HEK293T (cell line): Measurements from ENCODE around the gene GIPC1.
A peak's percentile ranks its signal among the peaks of the same experiment; 100 is the strongest.

Source experiments
- CTCF ChIA-PET: fragments of 350-600 bp; formaldehyde crosslinking; extraction: SDS; loops from one replicate; lab custom pipeline; 2021; ENCODE audit warnings: antibody characterized with exemption, inconsistent platforms; lab: Yijun Ruan, JAX
- POLR2A ChIA-PET: fragments of 350-600 bp; formaldehyde crosslinking; extraction: SDS; loops from one replicate; lab custom pipeline; 2020; ENCODE audit warnings: antibody characterized with exemption, inconsistent platforms; lab: Yijun Ruan, JAX
- DNase-seq: peaks from one replicate; pipeline ENCODE4 v3.0.0; 2012; ENCODE audit warnings: mixed read lengths; ENCODE audit errors: extremely low spot score
- ARNT ChIP-seq: fragments of 450-650 bp; IDR thresholded peaks from 2 replicates; pipeline ENCODE4 v1.6.1; 2017; ENCODE audit warnings: mild to moderate bottlenecking
- BHLHE40 ChIP-seq: fragments of 450-650 bp; IDR thresholded peaks from 2 replicates; pipeline ENCODE4 v1.6.1; 2016; ENCODE audit warnings: mild to moderate bottlenecking, moderate library complexity, borderline replicate concordance
- CTBP1 ChIP-seq: fragments of 450-650 bp; IDR thresholded peaks from 2 replicates; pipeline ENCODE4 v1.6.1; 2016; ENCODE audit warnings: borderline replicate concordance
- ELF4 ChIP-seq: fragments of 450-650 bp; IDR thresholded peaks from 2 replicates; pipeline ENCODE4 v1.6.1; 2017; ENCODE audit warnings: antibody characterized with exemption
- FOXA1 ChIP-seq: fragments of 450-650 bp; IDR thresholded peaks from 2 replicates; pipeline ENCODE4 v1.6.1; 2016; ENCODE audit warnings: mild to moderate bottlenecking
- FOXK2 ChIP-seq: fragments of 450-650 bp; IDR thresholded peaks from 2 replicates; pipeline ENCODE4 v1.6.1; 2016; ENCODE audit warnings: mild to moderate bottlenecking
- FOXM1 ChIP-seq: fragments of 450-650 bp; IDR thresholded peaks from 2 replicates; pipeline ENCODE4 v1.6.1; 2017; ENCODE audit warnings: mild to moderate bottlenecking, borderline replicate concordance
- HDGF ChIP-seq: fragments of 450-650 bp; IDR thresholded peaks from 2 replicates; pipeline ENCODE4 v1.6.1; 2017; ENCODE audit warnings: antibody characterized with exemption, borderline replicate concordance
- L3MBTL2 ChIP-seq: fragments of 450-650 bp; conservative IDR thresholded peaks from 2 replicates; pipeline ENCODE4 v1.6.1; 2016; ENCODE audit warnings: mild to moderate bottlenecking
- LEF1 ChIP-seq: fragments of 450-650 bp; IDR thresholded peaks from 2 replicates; pipeline ENCODE4 v1.6.1; 2017; ENCODE audit warnings: mild to moderate bottlenecking, borderline replicate concordance
- NFRKB ChIP-seq: fragments of 450-650 bp; IDR thresholded peaks from 2 replicates; pipeline ENCODE4 v1.6.1; 2016; ENCODE audit warnings: mild to moderate bottlenecking, moderate library complexity
- PKNOX1 ChIP-seq: fragments of 450-650 bp; IDR thresholded peaks from 2 replicates; pipeline ENCODE4 v1.6.1; 2016
- SP1 ChIP-seq: fragments of 450-650 bp; IDR thresholded peaks from 2 replicates; pipeline ENCODE4 v1.6.1; 2017
- SUZ12 ChIP-seq: fragments of 450-650 bp; IDR thresholded peaks from 2 replicates; pipeline ENCODE4 v1.6.1; 2016; ENCODE audit warnings: mild to moderate bottlenecking
- TARDBP ChIP-seq: fragments of 450-650 bp; IDR thresholded peaks from 2 replicates; pipeline ENCODE4 v1.6.1; 2016
- ZNF384 ChIP-seq: fragments of 450-650 bp; IDR thresholded peaks from 2 replicates; pipeline ENCODE4 v1.6.1; 2016

GIPC1 gene

GRCh38 chr19:14519860-14520407 is 24.0 kb upstream of the GIPC1 start:
- no peak for DNase-seq
- POLR2A ChIA-PET, result interaction anchor here (1.2 to 1.4 kb wide), 2 partner anchors 13 to 34 kb away, joined by 3 read pairs; no protein-coding TSS in a partner anchor
- TF ChIP-seq SUZ12 (no peak), PKNOX1 (no peak), CTBP1 (no peak), FOXK2 (no peak), FOXA1 (no peak), ARNT (no peak)
- CTCF ChIA-PET, result no interaction called here

DNA sequence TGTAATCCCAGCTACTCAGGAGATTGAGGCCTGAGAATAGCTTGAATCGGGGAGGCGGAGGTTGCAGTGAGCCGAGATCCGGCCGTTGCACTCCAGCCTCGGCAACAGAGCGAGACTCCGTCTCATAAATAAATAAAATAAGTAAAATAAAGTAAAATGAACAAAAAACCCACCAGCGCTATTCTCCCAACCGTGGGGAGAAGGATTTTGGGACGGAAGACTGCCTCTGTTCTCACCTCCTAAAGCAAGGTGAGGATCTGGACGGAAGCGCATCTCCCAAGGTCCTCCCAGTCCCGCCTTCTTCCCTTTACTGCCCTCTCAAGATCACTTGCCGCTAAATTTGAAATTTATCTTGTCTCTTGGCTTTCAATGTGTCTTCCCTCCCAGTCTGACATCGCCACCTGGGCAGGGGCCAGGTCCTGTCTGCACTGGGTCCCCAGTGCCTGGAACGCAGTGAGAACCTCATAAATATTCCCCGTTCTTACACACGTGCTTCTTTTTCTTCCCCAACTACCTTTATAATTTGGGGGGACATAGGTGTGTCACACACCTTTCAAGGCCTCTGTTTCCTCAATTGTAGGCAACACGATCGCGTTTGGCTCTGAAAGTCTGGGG is 23.4 kb upstream of the GIPC1 start:
- no peak for TF ChIP-seq ZNF384
- no peak for TF ChIP-seq FOXM1
- no peak for TF ChIP-seq ARNT
- TF ChIP-seq LEF1, result no peak
- TF ChIP-seq L3MBTL2, result no peak
- DNase-seq, result no peak
- ChIA-PET POLR2A (interaction anchor here (1.1 to 1.9 kb wide), 4 partner anchors 10 to 35 kb away, joined by 3 to 53 read pairs (median 8); no protein-coding TSS in a partner anchor), CTCF (no interaction called here)

- ChIA-PET CTCF (interaction anchor here (1.9 kb wide), 1 partner anchor 14 kb away, joined by 7 read pairs; no protein-coding TSS in a partner anchor), POLR2A (interaction anchor here (0.5 to 2.0 kb wide), 24 partner anchors 8 to 832 kb away, joined by 3 to 53 read pairs (median 5); partner anchors contain the start of genes GIPC1 and NDUFB7)
- TF ChIP-seq FOXA1 (no peak), FOXM1 (peak; percentile 26; the same call in 1 of the 2 replicates)
- peak; percentile 69 for DNase-seq
Measured at GRCh38 chr19:14517840-14518505, 22.0 kb upstream of the GIPC1 start, which contains the start of gene DNAJB1. TSS of gene DNAJB1 (minus strand) at chr19:14518397. CDS start at chr19:14518349, 48 bp downstream.

DNA sequence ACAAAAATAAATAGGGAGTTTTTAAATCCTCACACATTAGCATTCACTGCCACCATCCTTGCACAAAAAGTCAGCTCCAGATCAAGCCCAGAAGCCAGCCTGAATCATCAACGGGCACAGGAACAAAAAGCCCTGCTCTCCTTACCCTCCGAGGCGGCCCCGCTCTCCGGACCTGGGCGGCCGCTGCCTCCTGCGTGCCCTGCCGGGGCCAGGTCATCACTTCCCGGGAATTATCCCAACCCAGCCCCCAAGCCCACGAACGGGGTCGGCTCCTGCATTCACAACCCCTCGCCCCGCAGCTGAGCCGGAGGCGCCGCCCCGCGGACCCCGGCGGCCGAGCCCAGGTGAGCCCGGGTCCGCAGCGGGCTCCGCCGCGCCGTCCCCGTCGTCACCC is 21.5 kb upstream of the GIPC1 start:
- DNase-seq, result peak; percentile 19
- ChIA-PET CTCF (interaction anchor here (1.9 kb wide), 1 partner anchor 13 kb away, joined by 7 read pairs; no protein-coding TSS in a partner anchor), POLR2A (interaction anchor here (0.7 to 2.0 kb wide), 13 partner anchors 8 to 152 kb away, joined by 3 to 53 read pairs (median 6); partner anchors contain the start of gene GIPC1)
- TF ChIP-seq SUZ12 (no peak), BHLHE40 (no peak), FOXK2 (no peak), SP1 (no peak), NFRKB (no peak), PKNOX1 (no peak), L3MBTL2 (no peak), CTBP1 (no peak), ARNT (no peak), TARDBP (no peak), ZNF384 (no peak), FOXA1 (no peak), HDGF (no peak)

- DNase-seq, result no peak
- TF ChIP-seq FOXA1 (no peak), FOXK2 (no peak), PKNOX1 (no peak), ZNF384 (no peak)
- CTCF ChIA-PET, result interaction anchor here (1.9 kb wide), 1 partner anchor 13 kb away, joined by 7 read pairs; no protein-coding TSS in a partner anchor
- POLR2A ChIA-PET, result interaction anchor here (0.7 to 2.0 kb wide), 7 partner anchors 9 to 90 kb away, joined by 3 to 53 read pairs (median 7); partner anchors contain the start of gene GIPC1
Measured at GRCh38 chr19:14516746-14517438, 21.0 kb upstream of the GIPC1 start.

- CTCF ChIA-PET, result no interaction called here
- no peak for TF ChIP-seq HDGF
- TF ChIP-seq L3MBTL2, result no peak
- TF ChIP-seq FOXK2, result no peak
- no peak for TF ChIP-seq NFRKB
- no peak for TF ChIP-seq CTBP1
- no peak for TF ChIP-seq FOXM1
- no peak for TF ChIP-seq TARDBP
- TF ChIP-seq PKNOX1, result no peak
- no peak for TF ChIP-seq BHLHE40
- TF ChIP-seq SUZ12, result no peak
- no peak for TF ChIP-seq LEF1
- TF ChIP-seq ZNF384, result no peak
- TF ChIP-seq SP1, result no peak
- no peak for TF ChIP-seq ARNT
- TF ChIP-seq ELF4, result no peak
- DNase-seq, result no peak
- POLR2A ChIA-PET, result interaction anchor here (0.9 kb wide), 1 partner anchor 41 kb away, joined by 3 read pairs; no protein-coding TSS in a partner anchor
Measured at GRCh38 chr19:14516048-14516534, 20.2 kb upstream of the GIPC1 start.
